ENCODE results near the gene PRDX2.

GRCh38 chr19:12842511-12842910, 40.9 kb upstream of the PRDX2 start:
- TF ChIP-seq YY1 (IDR thresholded peaks at IDR 0.05; ENCODE audit: insufficient read depth, insufficient read length) (no peak), ZNF274 (IDR thresholded peaks at IDR 0.05; ENCODE audit: low read depth, low read length) (no peak)

All from NT2/D1 (cell line).